ENCODE data around the gene CFAP61.
"Not testable (repeated sequence)": the region's sequence is repeated elsewhere in the genome, so short reads cannot be mapped to it uniquely, and the experiment has no call there.

The CFAP61 gene

GRCh38 chr20:20211988-20212518 lies 159.7 kb downstream of the CFAP61 start:
- Mint-ChIP-seq H3K9me3 (no peaks in the 10 kb centered on the region), H3K4me1 (ENCODE audit: low read depth) (peaks cover 5% of the 10 kb centered on the region), H3K27me3 (peaks cover 21% of the 10 kb centered on the region), H3K36me3 (ENCODE audit: low read depth) (no peaks in the 10 kb centered on the region), H3K27ac (no peak overlapping the region), H3K4me3 (no peak overlapping the region)

GRCh38 chr20:20212675-20213096 lies 160.4 kb downstream of the CFAP61 start:
- Mint-ChIP-seq H3K9me3 (no peaks in the 10 kb centered on the region), H3K4me3 (no peak overlapping the region), H3K36me3 (ENCODE audit: low read depth) (no peaks in the 10 kb centered on the region), H3K27ac (no peak overlapping the region), H3K4me1 (ENCODE audit: low read depth) (peaks cover 4% of the 10 kb centered on the region), H3K27me3 (peaks cover 20% of the 10 kb centered on the region)

GRCh38 chr20:20213526-20214121 lies 161.3 kb downstream of the CFAP61 start:
- H3K36me3 Mint-ChIP-seq (ENCODE audit: low read depth): no peaks in the 10 kb centered on the region
- H3K9me3 Mint-ChIP-seq: peaks cover 9% of the 10 kb centered on the region
- H3K27me3 Mint-ChIP-seq: peaks cover 25% of the 10 kb centered on the region
- no peak overlapping the region for H3K4me3 Mint-ChIP-seq
- no peak overlapping the region for H3K27ac Mint-ChIP-seq
- no peaks in the 10 kb centered on the region for H3K4me1 Mint-ChIP-seq (ENCODE audit: low read depth)

GRCh38 chr20:20214757-20215275 lies 162.5 kb downstream of the CFAP61 start:
- no peak overlapping the region for H3K27ac Mint-ChIP-seq
- no peaks in the 10 kb centered on the region for H3K4me1 Mint-ChIP-seq (ENCODE audit: low read depth)

GRCh38 chr20:20215976-20216727 lies 163.8 kb downstream of the CFAP61 start:
- H3K4me1 Mint-ChIP-seq (ENCODE audit: low read depth): no peaks in the 10 kb centered on the region
- peaks cover 28% of the 10 kb centered on the region for H3K27me3 Mint-ChIP-seq
- no peaks in the 10 kb centered on the region for H3K36me3 Mint-ChIP-seq (ENCODE audit: low read depth)
- no peak overlapping the region for H3K4me3 Mint-ChIP-seq
- H3K9me3 Mint-ChIP-seq: peaks cover 15% of the 10 kb centered on the region
- H3K27ac Mint-ChIP-seq: no peak overlapping the region

More at GRCh38 chr20:20214757-20215275, 162.5 kb downstream of the CFAP61 start:
- Mint-ChIP-seq H3K4me3 (no peak overlapping the region), H3K27me3 (peaks cover 25% of the 10 kb centered on the region), H3K36me3 (ENCODE audit: low read depth) (no peaks in the 10 kb centered on the region), H3K9me3 (peaks cover 15% of the 10 kb centered on the region)

GRCh38 chr20:20216941-20217340 lies 164.6 kb downstream of the CFAP61 start:
- Mint-ChIP-seq H3K36me3 (ENCODE audit: low read depth) (no peaks in the 10 kb centered on the region), H3K4me1 (ENCODE audit: low read depth) (no peaks in the 10 kb centered on the region), H3K4me3 (no peak overlapping the region), H3K27ac (no peak overlapping the region), H3K27me3 (peaks cover 36% of the 10 kb centered on the region), H3K9me3 (peaks cover 15% of the 10 kb centered on the region)

GRCh38 chr20:20217621-20218020 lies 165.3 kb downstream of the CFAP61 start:
- no peaks in the 10 kb centered on the region for H3K4me1 Mint-ChIP-seq (ENCODE audit: low read depth)
- no peak overlapping the region for H3K27ac Mint-ChIP-seq
- no peak overlapping the region for H3K4me3 Mint-ChIP-seq
- H3K36me3 Mint-ChIP-seq (ENCODE audit: low read depth): no peaks in the 10 kb centered on the region
- H3K9me3 Mint-ChIP-seq: peaks cover 15% of the 10 kb centered on the region
- H3K27me3 Mint-ChIP-seq: peaks cover 43% of the 10 kb centered on the region

- Mint-ChIP-seq H3K9me3 (peaks cover 15% of the 10 kb centered on the region), H3K27me3 (peaks cover 43% of the 10 kb centered on the region)
- not testable (repeated sequence) for H3K36me3 Mint-ChIP-seq (ENCODE audit: low read depth); H3K4me1 Mint-ChIP-seq (ENCODE audit: low read depth); H3K4me3 Mint-ChIP-seq; H3K27ac Mint-ChIP-seq
These were observed 165.8 kb downstream of the CFAP61 start for GRCh38 chr20:20218106-20218505.

GRCh38 chr20:20219016-20219415 lies 166.7 kb downstream of the CFAP61 start:
- Mint-ChIP-seq H3K4me3 (no peak overlapping the region), H3K27me3 (peaks cover 48% of the 10 kb centered on the region), H3K36me3 (ENCODE audit: low read depth) (no peaks in the 10 kb centered on the region), H3K27ac (no peak overlapping the region), H3K9me3 (peaks cover 15% of the 10 kb centered on the region), H3K4me1 (ENCODE audit: low read depth) (no peaks in the 10 kb centered on the region)

GRCh38 chr20:20220134-20220533 lies 167.8 kb downstream of the CFAP61 start:
- Mint-ChIP-seq H3K27me3 (peaks cover 45% of the 10 kb centered on the region), H3K36me3 (ENCODE audit: low read depth) (no peaks in the 10 kb centered on the region), H3K4me3 (no peak overlapping the region)

GRCh38 chr20:20223981-20224380 lies 171.6 kb downstream of the CFAP61 start:
- Mint-ChIP-seq H3K4me3 (no peak overlapping the region), H3K27ac (no peak overlapping the region), H3K36me3 (ENCODE audit: low read depth) (no peaks in the 10 kb centered on the region)

More at GRCh38 chr20:20220134-20220533, 167.8 kb downstream of the CFAP61 start:
- peaks cover 15% of the 10 kb centered on the region for H3K9me3 Mint-ChIP-seq
- H3K4me1 Mint-ChIP-seq (ENCODE audit: low read depth): no peaks in the 10 kb centered on the region
- no peak overlapping the region for H3K27ac Mint-ChIP-seq

GRCh38 chr20:20224806-20225205 lies 172.5 kb downstream of the CFAP61 start:
- peaks cover 34% of the 10 kb centered on the region for H3K27me3 Mint-ChIP-seq
- H3K9me3 Mint-ChIP-seq: peaks cover 6% of the 10 kb centered on the region
- no peaks in the 10 kb centered on the region for H3K4me1 Mint-ChIP-seq (ENCODE audit: low read depth)
- no peak overlapping the region for H3K4me3 Mint-ChIP-seq
- H3K27ac Mint-ChIP-seq: no peak overlapping the region
- H3K36me3 Mint-ChIP-seq (ENCODE audit: low read depth): no peaks in the 10 kb centered on the region

More at GRCh38 chr20:20223981-20224380, 171.6 kb downstream of the CFAP61 start:
- Mint-ChIP-seq H3K27me3 (peaks cover 36% of the 10 kb centered on the region), H3K4me1 (ENCODE audit: low read depth) (no peaks in the 10 kb centered on the region), H3K9me3 (peaks cover 8% of the 10 kb centered on the region)

- H3K27me3 Mint-ChIP-seq: peaks cover 34% of the 10 kb centered on the region
- no peak overlapping the region for H3K27ac Mint-ChIP-seq
- no peaks in the 10 kb centered on the region for H3K4me1 Mint-ChIP-seq (ENCODE audit: low read depth)
- no peaks in the 10 kb centered on the region for H3K36me3 Mint-ChIP-seq (ENCODE audit: low read depth)
- peaks cover 6% of the 10 kb centered on the region for H3K9me3 Mint-ChIP-seq
- no peak overlapping the region for H3K4me3 Mint-ChIP-seq
These were observed 173.2 kb downstream of the CFAP61 start for GRCh38 chr20:20225325-20226043.

GRCh38 chr20:20226554-20226953 lies 174.2 kb downstream of the CFAP61 start:
- peaks cover 6% of the 10 kb centered on the region for H3K9me3 Mint-ChIP-seq
- peaks cover 26% of the 10 kb centered on the region for H3K27me3 Mint-ChIP-seq
- no peaks in the 10 kb centered on the region for H3K36me3 Mint-ChIP-seq (ENCODE audit: low read depth)
- no peak overlapping the region for H3K27ac Mint-ChIP-seq
- H3K4me3 Mint-ChIP-seq: no peak overlapping the region
- H3K4me1 Mint-ChIP-seq (ENCODE audit: low read depth): no peaks in the 10 kb centered on the region

All from stimulated activated naive CD8-positive, alpha-beta T cell treated with anti-CD3 and anti-CD28 coated beads, Interleukin-15, Interleukin-2, amounts not matched to agents 100 ng/mL and 50 ng/mL, for 24 hours (primary cell).